GM10248 (cell line): Measurements from ENCODE around the gene PDE4A.

Experiments used
- CTCF ChIA-PET: fragments of 300-600 bp; sonication (Branson Sonifier 250); formaldehyde crosslinking; extraction: SDS; loops from one replicate; lab custom pipeline; 2021; ENCODE audit warnings: antibody characterized with exemption; lab: Yijun Ruan, JAX
- POLR2A ChIA-PET: fragments of 350-650 bp; sonication (Branson Sonifier 250); formaldehyde crosslinking; extraction: SDS; loops from one replicate; lab custom pipeline; 2020; ENCODE audit warnings: antibody characterized with exemption; lab: Yijun Ruan, JAX
- DNase-seq: peaks from one replicate; pipeline ENCODE4 v3.0.0; 2012; ENCODE audit errors: extremely low spot score
- CTCF ChIP-seq: IDR thresholded peaks from 2 replicates; pipeline ENCODE4 v1.5.1; 2012; ENCODE audit warnings: mild to moderate bottlenecking, low read depth; ENCODE audit errors: extremely low read depth, missing control alignments, control extremely low read depth

The PDE4A gene

DNA sequence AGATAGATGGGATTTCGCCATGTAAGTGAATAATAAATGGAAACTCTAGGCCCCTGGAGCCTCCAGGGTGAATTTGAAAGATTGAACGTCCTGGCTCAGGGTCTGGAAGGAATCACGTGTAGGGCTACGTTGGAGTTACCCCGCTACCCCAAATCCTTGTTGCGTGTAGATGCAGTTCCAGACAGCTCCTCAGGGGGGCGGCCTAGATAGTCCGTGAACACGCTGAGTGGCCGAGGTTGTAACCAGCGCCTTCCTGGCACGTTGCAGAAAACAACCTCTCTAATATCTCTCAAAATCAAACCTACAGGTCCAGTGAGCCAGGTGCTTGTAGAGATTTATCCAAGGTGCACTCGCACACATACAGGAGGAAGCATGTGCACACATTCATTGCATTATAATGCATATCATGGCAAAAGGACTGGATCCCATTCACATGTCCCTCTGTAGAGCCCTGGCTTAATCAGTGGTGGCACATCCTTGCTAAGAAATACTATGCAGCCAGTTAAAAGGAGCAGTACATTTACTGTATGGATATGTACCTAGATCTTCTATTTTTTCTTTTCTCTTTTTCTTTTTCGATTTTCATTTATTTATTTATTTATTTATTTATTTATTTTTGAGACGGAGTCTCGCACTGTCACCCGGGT is 85.4 kb downstream of the PDE4A start:
- ChIA-PET POLR2A (no interaction called here), CTCF (interaction anchor here (0.7 to 5.2 kb wide), 7 partner anchors 9 to 195 kb away, joined by 3 to 31 read pairs (median 4); partner anchors contain the start of gene QTRT1)
- TF ChIP-seq CTCF, result peak; percentile 67
- DNase-seq, result peak; percentile 72

GRCh38 chr19:10508036-10508435 is 87.7 kb downstream of the PDE4A start:
- POLR2A ChIA-PET, result interaction anchor here (0.6 kb wide), 1 partner anchor 13 kb away, joined by 7 read pairs; no protein-coding TSS in a partner anchor
- CTCF ChIA-PET, result interaction anchor here (0.9 to 5.2 kb wide), 7 partner anchors 12 to 193 kb away, joined by 3 to 31 read pairs (median 4); partner anchors contain the start of gene QTRT1
- TF ChIP-seq CTCF, result no peak
- no peak for DNase-seq

DNA sequence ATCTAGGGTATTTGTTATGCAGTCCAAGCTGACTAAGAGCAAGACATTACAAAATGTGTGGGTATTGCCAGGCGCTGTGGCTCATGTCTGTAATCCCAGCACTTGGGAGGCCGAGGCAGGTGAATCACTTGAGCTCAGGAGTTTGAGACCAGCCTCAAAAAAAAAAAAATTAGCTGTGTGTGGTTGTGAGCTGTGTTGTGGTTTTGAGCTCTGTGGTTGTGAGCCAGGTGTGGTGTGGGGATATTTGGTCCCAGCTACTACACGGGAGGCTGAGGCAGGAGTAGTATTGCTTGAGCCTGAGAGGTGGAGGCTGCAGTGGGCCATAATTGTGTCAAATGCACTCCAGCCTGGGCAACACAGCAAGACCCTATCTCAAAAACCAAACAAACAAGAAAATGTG is 88.4 kb downstream of the PDE4A start:
- ChIA-PET CTCF (interaction anchor here (1.0 to 5.2 kb wide), 9 partner anchors 8 to 192 kb away, joined by 3 to 31 read pairs (median 4); partner anchors contain the start of gene QTRT1), POLR2A (interaction anchor here (0.6 kb wide), 1 partner anchor 14 kb away, joined by 7 read pairs; no protein-coding TSS in a partner anchor)
- TF ChIP-seq CTCF, result no peak
- no peak for DNase-seq

DNA sequence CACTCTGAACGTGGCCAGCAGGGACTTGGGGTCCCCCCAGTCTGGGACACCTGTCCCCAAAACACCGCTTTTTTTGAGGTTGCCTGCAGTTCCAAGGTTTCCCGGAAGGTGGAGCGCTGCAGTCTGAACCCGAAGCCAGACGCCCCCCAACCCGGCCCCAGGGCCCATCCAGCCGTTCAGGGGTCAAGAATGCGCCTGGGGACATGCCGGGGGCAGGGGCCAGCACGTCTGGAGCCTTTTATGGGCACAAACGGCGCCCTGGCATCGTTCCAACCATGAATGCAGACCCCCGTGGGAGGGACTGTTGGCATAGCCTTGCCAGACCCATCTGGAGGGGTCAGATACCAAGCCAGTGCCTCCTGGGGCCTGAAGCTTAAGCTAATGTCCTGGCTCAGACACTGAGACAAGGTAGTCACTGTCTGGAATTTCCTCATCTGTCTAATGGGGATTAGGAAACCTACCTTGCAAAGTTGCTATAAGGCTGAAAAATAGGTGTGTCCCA is 90.0 kb downstream of the PDE4A start:
- ChIA-PET POLR2A (no interaction called here), CTCF (interaction anchor here (0.7 to 5.2 kb wide), 14 partner anchors 10 to 190 kb away, joined by 3 to 31 read pairs (median 4); partner anchors contain the start of gene QTRT1)
- DNase-seq, result peak; percentile 80
- peak; percentile 55 for TF ChIP-seq CTCF

DNA sequence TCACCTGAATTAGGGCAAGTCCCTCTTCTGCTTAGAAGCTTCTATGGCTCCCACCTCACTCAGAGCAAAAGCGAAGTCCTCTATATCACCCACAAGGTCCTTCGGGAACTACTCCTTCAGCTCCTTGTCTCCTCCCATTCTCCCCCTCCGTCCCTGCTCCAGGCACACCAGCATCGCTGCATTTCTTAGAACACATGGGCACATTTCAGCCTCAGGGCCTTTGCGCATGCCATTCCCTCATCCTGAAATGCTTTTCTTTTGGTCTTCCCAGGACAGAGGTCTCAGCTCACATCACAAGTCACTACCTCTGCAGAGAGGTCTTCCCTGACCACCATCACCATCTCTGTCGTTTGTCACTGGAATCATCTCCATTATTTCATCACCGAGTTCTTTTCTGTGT is 92.9 kb downstream of the PDE4A start:
- DNase-seq, result no peak
- ChIA-PET POLR2A (no interaction called here), CTCF (interaction anchor here (1.1 to 2.1 kb wide), 3 partner anchors 9 to 67 kb away, joined by 3 to 4 read pairs (median 3); partner anchors contain the start of gene KEAP1)
- no peak for TF ChIP-seq CTCF

- ChIA-PET POLR2A (no interaction called here), CTCF (no interaction called here)
- DNase-seq, result no peak
- TF ChIP-seq CTCF, result no peak
These were observed 94.1 kb downstream of the PDE4A start for GRCh38 chr19:10514211-10515145.
